Progenitor cell of endocrine pancreas (in vitro differentiated cells): ENCODE data around the gene NEUROG3. TPM values are rescaled to one million over a fixed set of nuclear protein-coding genes. Genes with fewer than 3 reads are reported as not detected.

ENCODE experiments used
- DNase-seq: peaks from one replicate; pipeline ENCODE4 v3.0.0; 2021; ENCODE audit warnings: low spot score; ENCODE audit not compliant: unreplicated experiment
- H3K27ac Mint-ChIP-seq: 2 replicates; pipeline ENCODE4 v1.8.0; 2021; ENCODE audit warnings: mild to moderate bottlenecking, moderate library complexity, mixed read lengths
- H3K27me3 Mint-ChIP-seq: 2 replicates; pipeline ENCODE4 v1.8.0; 2021; ENCODE audit warnings: mixed read lengths
- H3K36me3 Mint-ChIP-seq: 2 replicates; pipeline ENCODE4 v1.8.0; 2022; ENCODE audit warnings: mixed read lengths; ENCODE audit not compliant: insufficient read depth
- H3K4me1 Mint-ChIP-seq: 2 replicates; pipeline ENCODE4 v1.8.0; 2021; ENCODE audit warnings: low read depth, mixed read lengths
- H3K4me3 Mint-ChIP-seq: 2 replicates; pipeline ENCODE4 v1.8.0; 2021; ENCODE audit warnings: low read depth, mild to moderate bottlenecking, moderate library complexity, mixed read lengths
- H3K9me3 Mint-ChIP-seq: 2 replicates; pipeline ENCODE4 v1.8.0; 2021; ENCODE audit warnings: low read depth, mixed read lengths
- total RNA-seq: library from RNA; stranded (reverse); gene quantifications from 2 replicates; pipeline ENCODE4 v1.2.1, GENCODE V29; 2021
- TF ChIP-seq, protein P1 (sequence below): fragments of 200-600 bp; sonication (generic); IDR thresholded peaks from one replicate; pipeline ENCODE4 v1.5.0; 2021; ENCODE audit warnings: antibody characterized with exemption, mild to moderate bottlenecking; ENCODE audit not compliant: unreplicated experiment

NEUROG3 gene
- total RNA-seq, 1 donor from 2014 or later = 7.3 TPM

DNA sequence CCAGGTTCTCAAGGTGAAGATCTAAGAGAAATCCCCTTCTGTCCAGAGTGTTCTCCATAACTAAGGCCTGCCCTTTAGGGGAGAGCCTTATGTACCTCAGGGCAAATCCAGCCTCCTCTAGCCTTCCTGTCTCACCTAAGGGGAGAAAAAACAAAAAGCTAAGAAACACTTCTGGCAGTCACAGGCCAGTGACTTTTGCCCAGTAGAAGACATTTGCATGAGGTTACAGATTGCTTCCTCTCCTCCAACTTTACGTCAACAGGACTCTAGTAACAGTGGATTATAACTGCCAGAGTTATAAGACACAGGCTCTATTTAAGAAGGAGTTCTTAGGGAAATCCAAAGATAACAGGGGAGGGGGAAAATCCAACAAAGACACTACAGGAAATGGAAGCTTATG lies 40.9 kb upstream of the NEUROG3 start:
- DNase-seq = no peak
- H3K27ac Mint-ChIP-seq = no peak overlapping the region
- no peaks in the 10 kb centered on the region for H3K36me3 Mint-ChIP-seq
- H3K4me3 Mint-ChIP-seq = no peak overlapping the region
- H3K9me3 Mint-ChIP-seq = peaks cover 14% of the 10 kb centered on the region
- TF ChIP-seq, protein P1, sequence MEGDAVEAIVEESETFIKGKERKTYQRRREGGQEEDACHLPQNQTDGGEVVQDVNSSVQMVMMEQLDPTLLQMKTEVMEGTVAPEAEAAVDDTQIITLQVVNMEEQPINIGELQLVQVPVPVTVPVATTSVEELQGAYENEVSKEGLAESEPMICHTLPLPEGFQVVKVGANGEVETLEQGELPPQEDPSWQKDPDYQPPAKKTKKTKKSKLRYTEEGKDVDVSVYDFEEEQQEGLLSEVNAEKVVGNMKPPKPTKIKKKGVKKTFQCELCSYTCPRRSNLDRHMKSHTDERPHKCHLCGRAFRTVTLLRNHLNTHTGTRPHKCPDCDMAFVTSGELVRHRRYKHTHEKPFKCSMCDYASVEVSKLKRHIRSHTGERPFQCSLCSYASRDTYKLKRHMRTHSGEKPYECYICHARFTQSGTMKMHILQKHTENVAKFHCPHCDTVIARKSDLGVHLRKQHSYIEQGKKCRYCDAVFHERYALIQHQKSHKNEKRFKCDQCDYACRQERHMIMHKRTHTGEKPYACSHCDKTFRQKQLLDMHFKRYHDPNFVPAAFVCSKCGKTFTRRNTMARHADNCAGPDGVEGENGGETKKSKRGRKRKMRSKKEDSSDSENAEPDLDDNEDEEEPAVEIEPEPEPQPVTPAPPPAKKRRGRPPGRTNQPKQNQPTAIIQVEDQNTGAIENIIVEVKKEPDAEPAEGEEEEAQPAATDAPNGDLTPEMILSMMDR = no peak
- H3K27me3 Mint-ChIP-seq = peaks cover 23% of the 10 kb centered on the region
- H3K4me1 Mint-ChIP-seq = no peaks in the 10 kb centered on the region

DNA sequence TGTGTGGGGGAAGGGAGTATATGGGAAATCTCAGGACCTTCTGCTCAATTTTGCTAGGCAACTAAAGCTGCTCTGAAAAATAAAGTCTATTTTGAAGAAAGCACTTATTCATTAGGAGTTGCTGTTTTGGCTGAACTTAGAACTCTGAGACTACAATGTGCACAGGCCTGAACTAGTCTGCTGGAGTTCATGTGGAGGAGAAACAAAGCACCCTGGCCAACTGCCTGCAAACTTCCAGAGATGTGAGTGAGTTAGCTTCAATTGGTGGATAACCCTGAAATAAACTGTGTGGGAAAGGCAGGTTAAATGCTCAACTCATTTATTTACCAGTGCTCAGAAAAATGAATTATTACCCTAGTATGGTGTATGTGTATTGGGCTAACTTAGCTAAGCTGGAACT lies 39.5 kb upstream of the NEUROG3 start:
- Mint-ChIP-seq H3K4me3 (no peak overlapping the region), H3K27me3 (peaks cover 23% of the 10 kb centered on the region), H3K27ac (no peak overlapping the region), H3K36me3 (no peaks in the 10 kb centered on the region), H3K9me3 (peaks cover 14% of the 10 kb centered on the region), H3K4me1 (no peaks in the 10 kb centered on the region)
- TF ChIP-seq, protein P1 = no peak
- DNase-seq = no peak

DNA sequence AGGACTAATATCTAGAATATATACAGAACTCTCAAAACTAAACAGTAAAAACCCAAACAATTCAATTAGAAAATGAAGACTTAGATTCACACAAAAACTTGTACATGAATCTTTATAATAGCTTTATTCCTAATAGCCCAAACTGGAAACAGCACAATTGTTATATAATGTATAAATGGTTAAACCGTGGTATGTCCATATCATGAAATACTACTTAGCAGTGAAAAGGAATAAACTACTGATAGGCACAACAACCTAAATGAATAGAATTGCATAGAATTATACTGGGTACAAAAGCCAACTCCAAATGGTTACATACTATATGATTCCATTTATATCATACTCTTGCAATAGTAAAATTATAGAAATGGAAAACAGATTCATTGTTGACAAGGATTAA lies 35.9 kb upstream of the NEUROG3 start:
- Mint-ChIP-seq H3K9me3 (peaks cover 9% of the 10 kb centered on the region), H3K27me3 (peaks cover 22% of the 10 kb centered on the region), H3K4me3 (no peak overlapping the region), H3K36me3 (no peaks in the 10 kb centered on the region), H3K4me1 (no peaks in the 10 kb centered on the region), H3K27ac (no peak overlapping the region)
- no peak for DNase-seq
- TF ChIP-seq, protein P1 = no peak

DNA sequence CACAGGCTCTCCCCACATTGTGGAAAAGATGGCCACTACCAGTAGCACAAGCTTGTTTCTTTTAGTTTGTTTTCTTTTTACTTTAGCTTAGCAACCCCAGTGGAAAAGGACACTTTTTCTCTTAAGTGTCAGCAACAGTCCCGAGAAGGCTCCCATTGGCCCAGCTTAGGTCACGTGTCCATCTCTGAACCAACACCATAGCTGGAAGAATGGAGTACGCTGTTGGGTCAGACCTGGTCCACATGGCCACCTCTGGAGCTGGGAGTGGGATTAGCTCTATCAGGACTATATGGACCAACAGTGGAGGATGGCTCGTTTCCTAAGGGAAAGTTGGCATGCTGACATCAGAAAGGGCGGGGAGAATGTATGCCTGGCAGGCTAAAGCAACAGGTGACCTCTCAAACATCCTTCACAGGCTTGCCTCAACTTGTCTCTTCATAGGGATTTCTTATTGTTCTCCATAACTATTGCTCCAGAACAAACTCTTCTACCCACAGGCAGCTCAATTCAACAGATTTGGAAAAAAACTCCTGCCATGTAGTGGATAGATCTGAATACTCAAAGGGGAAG lies 27.6 kb upstream of the NEUROG3 start:
- H3K27ac Mint-ChIP-seq = no peak overlapping the region
- H3K4me3 Mint-ChIP-seq = no peak overlapping the region
- H3K27me3 Mint-ChIP-seq = peaks cover 58% of the 10 kb centered on the region
- no peaks in the 10 kb centered on the region for H3K36me3 Mint-ChIP-seq
- no peaks in the 10 kb centered on the region for H3K4me1 Mint-ChIP-seq
- TF ChIP-seq, protein P1 = no peak
- no peaks in the 10 kb centered on the region for H3K9me3 Mint-ChIP-seq
- no peak for DNase-seq

DNA sequence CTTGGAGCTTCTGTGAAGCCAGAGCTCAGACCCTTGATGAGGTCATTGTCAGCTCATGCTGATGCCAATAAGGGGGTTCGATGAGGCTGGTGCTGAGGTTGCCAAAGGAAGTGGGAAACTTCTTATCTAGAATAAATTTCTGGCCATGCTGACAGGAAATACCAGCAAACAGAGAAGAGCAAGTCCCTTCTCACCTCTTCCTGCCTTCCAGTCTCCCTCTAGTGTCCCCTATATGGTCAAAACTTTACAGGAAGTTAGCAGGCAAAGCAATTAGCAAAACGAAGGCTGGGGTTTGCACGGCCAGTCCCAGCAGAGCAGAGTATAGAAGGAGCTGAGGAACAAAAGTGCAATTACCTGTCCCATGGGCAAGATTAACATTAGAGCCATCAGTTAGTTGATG lies 15.1 kb upstream of the NEUROG3 start:
- no peak overlapping the region for H3K27ac Mint-ChIP-seq
- TF ChIP-seq, protein P1 = no peak
- no peaks in the 10 kb centered on the region for H3K36me3 Mint-ChIP-seq
- peaks cover 31% of the 10 kb centered on the region for H3K27me3 Mint-ChIP-seq
- DNase-seq = no peak
- no peaks in the 10 kb centered on the region for H3K4me1 Mint-ChIP-seq
- no peaks in the 10 kb centered on the region for H3K9me3 Mint-ChIP-seq
- H3K4me3 Mint-ChIP-seq = no peak overlapping the region
